Measurements from ENCODE around the gene DCTN4.
"Not testable (repeated sequence)": the region's sequence is repeated elsewhere in the genome, so short reads cannot be mapped to it uniquely, and the experiment has no call there.

Gene DCTN4

DNA sequence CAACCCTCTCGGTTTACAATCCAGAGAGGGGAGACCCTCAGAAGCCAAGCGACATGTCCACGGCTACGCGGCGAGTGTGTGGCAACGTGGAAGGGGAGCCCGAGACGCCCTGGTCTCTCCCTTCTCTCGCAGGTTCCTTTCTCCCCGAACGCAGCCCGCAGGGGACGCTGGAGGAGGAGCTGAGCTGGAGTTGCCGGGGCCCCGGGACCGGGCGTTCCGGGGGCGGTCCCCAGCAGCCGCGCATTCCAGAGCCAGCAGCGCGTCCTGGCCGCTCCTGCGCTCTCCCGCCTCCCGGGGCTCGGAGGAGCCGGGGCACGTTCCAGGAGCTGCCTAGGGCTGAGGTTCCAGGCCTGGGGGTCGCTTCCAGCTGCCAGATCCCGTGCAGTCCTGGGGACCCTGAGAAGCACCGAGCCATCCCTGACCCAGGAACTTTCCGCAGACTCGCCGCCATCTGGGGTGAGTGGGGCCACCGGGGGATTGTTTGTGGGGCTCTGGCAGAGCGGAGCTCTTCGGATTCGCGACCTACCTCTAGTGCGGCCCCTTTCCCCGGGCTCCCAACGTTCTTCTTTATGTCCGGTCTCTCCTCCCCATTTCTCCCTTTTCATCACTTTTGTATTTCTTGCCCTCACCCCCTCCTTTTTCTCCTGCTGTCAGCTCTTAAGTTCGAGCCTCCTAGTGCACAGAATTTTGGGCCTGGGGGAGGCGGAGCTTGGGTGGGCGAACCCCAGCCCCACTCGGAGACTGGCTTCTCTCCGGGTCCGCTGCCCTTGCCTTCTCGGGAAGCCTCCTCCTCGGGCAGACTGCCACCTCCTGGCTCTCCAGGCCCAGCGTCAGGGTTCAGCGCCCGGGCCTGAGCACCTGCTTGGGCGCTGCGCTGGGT, 19.9 kb upstream of the DCTN4 start, which contains the start of gene SMIM3:
Gene SMIM3 (plus strand): TSS at position 241 of the 880 bp plus-strand sequence. CDS start 16,684 bp downstream, outside the sequence.
- DNase-seq (ENCODE audit: low read depth in 2 of 2): peak in 1 of 2 experiments; percentile 52

DNA sequence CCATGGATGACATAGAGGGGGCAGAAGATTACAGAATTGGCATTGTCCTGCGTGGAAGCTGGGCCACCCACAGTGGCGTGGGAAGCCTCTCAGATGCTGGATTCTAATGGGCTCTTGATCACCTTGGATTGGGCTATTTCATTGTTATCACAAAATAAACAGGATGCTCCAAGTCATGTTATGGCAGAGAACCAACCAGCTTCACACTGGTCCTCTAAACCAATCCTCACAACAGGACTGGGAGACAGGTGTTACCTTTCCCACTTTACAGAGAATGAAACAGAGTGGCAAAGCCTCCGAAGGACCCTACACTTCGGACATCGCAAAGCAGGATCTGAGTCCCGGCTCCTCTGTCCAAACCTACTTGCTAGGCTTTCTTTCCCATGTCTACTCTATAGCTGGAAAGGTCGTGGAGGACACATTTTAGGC, 19.3 kb upstream of the DCTN4 start:
- no peak for DNase-seq (ENCODE audit: low read depth in 2 of 2)

DNA sequence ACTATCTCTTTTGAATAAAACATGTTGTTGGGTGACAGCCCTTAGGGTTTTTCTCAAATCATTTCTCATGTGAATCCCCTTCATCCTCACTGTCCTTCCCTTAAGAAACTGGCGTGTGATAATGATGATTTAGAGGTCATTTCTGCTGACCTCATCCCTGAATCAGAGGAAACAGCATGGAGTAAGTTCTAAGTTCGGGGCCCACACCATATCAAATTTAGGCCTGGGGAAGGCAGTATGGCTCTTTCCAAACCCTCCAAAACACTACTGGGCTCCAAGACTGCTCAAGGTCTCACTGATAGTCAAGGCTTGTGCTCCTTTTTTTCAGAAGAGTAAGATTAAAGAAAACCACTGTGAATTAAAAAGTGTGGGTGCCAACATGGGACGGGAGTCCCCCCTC, 18.9 kb upstream of the DCTN4 start:
- DNase-seq (ENCODE audit: low read depth in 2 of 2): no peak

DNA sequence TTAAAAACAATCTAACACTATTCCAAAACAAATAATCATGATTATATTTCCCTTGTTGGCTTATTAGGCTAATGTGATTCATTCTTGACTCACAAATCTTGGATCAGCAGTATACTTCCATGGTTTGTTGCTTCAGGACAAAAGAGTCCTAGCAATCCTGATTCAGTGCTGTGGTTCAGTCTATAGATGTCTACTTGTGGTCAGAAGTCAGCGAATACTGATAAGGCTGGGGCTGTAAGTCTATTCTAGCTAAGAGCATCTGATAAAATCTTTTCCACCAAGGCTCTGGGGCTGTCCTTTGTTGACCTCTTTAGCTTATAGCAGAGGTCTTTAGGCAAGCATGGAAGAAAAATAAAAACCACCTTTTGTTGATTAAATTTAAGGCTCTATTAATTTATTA, 15.3 kb upstream of the DCTN4 start:
- no peak for DNase-seq (ENCODE audit: low read depth in 2 of 2)

DNA sequence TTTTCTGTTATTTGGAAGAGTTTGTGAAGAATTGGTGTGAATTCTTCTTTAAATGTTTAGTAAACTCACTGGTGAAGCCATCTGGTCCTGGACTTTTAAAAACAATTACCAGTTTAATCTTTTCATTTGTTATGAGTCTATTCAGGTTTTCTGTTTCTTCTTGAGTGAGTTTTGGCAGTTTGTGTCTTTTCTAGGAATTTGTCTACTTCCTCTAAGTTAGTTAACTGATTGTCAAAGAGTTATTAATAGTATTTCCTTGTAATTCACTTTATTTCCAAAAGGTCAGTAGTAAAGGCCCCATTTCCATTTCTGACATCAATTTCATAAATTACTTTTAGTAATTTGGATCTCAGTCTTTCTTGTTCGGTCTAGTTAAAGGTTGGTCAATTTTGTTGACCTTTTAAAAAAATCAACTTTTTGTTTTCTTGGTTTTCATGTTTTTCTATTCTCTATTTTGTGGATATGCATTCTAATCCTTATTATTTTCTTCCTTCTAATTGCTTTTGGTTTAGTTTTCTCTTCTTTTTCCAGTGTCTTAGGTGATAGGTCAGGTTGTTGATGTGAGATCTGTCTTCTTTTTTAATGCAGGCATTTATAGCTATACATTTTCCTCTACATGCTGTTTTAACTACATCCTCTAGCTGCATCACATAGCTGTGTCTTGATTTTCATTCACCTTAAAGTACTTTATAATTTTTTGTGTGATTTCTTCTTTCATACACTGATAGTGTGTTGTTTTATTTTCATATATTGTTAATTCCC, 12.4 kb upstream of the DCTN4 start:
- DNase-seq (ENCODE audit: low read depth in 2 of 2): no peak

DNA sequence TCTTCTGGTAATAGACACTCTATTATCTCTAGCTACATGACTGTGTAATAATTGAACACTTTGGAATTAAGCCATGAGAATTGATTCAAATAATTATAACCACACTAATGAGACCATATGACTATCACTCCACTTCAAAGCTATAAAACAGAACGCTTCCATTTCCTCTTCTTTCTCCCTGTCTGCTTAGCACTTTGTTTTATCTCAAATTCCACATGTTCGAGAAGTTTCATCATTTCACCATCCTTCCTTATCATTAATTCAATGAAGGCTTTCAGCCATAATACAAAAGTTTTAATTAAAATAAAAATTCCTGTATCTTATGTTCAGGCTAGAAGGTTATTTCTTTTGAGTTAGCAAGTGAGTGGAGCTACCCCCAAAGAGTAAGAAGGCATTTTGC, 7.4 kb upstream of the DCTN4 start:
- no peak for DNase-seq (ENCODE audit: low read depth in 2 of 2)

DNA sequence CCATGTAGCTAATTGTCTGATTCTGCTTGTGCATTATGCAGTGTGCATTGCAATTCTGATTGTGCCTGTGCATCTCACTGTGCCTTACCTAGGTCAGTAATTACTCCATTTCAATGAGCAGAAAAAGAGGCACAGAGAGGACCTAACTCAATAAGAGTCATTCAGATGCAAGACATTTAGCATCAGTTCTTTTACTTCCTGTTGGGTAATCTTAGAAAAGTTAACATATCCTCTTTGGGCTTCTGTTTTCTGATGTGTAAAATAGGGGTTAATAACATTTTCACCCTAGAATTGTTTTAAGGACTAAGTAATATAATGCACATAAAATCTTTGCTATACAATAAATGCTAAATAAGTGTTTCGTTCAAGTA, 7.0 kb upstream of the DCTN4 start:
- no peak for DNase-seq (ENCODE audit: low read depth in 2 of 2)

DNA sequence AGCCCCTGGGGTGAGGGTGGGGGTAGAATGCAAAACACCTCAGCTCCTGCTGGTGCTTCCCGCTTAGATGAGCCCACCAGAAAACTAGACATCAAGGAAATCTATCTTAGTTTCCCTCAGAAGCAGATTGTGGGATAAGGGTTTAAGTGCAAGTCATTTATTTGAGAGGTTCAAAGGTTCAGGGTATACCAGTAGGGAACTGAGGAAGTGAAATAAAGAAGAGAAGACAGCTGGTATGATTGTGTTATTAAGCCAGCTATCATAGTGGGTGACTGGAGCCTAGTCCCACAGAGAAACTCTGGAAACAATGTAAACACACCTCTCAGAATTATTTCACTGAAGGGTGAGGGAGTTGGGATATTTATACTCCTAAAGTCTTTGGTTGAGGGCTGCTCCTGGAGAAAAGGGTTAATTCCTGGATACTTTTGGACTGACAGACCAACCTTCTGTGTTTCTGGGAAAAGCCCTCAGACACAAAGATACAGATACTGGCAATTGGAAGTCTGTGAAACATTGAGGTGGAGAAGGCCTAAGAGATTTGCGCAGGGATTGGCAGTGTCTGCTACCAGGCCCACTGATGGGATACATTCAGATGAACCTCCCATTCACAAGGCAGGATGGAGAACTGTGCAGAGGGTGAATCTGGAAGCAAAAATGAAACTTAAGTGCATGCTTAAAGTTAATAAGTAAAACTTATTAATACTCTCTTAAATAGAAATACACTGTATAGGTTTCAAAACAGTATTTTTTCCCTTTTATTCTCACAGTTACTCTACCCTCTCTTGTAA, 6.4 kb upstream of the DCTN4 start:
- DNase-seq (ENCODE audit: low read depth in 2 of 2): no peak

DNA sequence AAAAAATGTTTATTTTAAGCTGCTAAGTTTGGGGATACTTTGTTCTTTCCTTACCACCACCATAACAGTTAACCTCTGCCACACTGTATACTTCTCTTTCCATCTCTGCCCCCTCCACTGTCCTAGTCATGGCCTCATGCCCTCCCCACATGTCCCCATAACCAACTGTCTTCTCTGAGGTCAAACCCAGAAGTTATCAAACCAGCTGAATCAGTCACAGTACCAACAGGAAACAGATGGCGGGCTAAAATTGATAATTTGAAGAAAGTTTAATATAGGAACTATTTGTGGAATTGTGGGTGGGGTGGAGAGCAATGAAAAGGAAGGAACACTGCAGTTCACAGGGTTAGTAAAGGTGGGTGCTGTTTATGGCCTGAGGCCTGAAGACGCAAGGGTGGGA, 5.7 kb upstream of the DCTN4 start:
- no peak for DNase-seq (ENCODE audit: low read depth in 2 of 2)

DNA sequence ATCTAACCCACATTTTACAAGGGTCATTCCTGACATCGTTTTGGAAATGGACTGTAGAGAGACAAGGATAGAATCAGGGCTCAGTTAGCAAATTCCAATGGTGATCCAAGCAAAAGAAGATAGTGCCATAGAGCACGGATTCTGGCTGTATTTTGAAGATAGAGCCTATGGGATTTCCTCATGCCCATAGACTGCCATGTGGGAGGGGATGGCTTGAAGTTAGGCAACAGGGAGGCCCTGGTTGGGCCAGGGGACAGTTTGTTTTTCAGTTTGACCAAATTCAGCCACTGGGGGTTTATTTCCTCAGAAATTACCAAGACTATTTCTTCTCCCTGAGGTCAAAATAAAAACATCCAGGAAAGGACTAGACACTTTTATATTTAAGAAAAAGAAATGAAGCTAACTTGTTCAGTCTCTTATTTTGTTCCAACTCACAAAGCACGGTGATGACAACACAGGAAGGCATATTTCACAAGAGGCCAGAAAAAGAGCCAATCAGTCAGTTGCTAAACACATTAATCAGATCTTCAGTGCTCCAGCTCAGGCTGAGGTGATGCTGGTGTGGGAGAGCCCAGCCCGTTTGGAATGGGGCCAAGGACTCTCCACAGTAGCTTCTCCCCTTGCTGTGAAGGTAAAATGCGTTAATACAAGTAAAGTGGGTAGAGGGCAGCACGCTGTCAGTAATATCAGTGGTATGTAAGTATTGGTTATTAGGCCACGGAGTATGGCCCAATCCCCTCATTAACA, 4.4 kb upstream of the DCTN4 start:
- DNase-seq (ENCODE audit: low read depth in 2 of 2): no peak

DNA sequence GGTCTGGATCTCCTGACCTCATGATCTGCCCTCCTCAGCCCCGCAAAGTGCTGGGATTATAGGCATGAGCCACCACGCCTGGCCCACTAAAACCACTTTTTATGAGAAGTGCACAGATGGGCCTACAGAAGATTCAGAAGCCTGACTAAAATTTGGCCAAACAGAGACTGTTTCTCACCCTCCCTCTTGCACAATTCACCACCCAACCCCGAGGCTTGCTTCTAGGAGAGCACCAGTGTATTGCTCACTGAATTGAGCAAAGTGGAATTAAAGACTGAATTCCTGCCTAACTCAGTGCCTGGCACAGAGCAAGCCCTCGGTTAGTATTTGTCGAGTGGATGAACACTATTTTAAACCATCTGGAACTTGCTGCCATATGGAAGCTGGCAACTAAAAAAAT, 3.4 kb upstream of the DCTN4 start:
- no peak for DNase-seq (ENCODE audit: low read depth in 2 of 2)

DNA sequence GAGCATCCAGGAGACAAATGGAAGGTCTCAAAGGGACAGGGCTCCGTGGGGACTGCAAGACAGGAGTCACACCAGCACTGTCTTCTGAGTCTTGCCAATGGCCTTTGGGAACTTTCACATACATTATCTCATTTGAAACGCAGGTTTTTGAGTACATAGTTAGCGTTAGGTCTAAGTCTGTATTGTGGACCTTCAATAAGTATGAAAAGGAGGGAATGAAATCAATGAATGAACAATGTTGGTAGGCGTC, 442 bp upstream of the DCTN4 start:
- DNase-seq (ENCODE audit: low read depth in 2 of 2): no peak

DNA sequence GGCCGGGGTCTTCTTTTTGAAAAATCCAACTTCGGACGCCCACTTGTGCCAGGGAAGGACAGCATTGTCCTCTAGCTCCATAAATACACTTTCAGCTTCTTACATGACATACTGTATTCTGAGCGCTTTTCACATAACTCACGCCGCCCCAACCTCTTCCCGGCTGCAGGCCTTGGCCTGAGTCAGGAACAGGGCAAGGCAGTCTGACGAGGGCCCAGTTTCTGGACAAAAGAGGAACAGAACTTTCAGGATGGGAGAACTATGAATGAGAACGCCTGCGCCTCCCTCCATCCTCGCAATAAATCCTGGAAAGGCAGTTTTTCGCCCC, 650 bp downstream of the DCTN4 start:
- DNase-seq (ENCODE audit: low read depth in 2 of 2): no peak

DNA sequence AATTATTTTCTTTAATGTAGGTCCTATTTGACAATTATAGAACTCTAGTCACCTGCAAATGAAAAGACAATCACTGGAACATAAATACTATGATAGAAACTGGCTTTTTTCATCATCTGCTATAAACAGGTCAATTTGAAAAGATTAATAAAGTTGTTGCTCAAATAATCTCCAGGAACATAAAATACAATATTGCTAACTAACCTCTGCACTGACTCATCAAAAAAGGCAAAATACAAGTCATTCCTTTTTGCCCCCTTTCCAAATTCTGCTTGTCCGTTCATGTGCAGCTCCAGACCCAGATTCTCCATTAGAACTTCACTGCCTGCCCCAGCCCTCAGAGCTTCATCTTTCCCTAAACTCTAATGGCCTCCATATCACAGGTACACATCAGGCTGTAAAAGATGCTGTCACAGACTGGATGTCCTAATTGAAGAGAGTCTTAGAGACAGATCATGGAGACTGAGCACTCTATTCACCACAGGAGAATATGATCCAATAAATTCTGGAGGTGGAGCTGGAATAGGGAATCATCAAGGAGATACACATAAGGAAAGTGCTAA, 1.6 kb downstream of the DCTN4 start:
- no peak for DNase-seq (ENCODE audit: low read depth in 2 of 2)

DNA sequence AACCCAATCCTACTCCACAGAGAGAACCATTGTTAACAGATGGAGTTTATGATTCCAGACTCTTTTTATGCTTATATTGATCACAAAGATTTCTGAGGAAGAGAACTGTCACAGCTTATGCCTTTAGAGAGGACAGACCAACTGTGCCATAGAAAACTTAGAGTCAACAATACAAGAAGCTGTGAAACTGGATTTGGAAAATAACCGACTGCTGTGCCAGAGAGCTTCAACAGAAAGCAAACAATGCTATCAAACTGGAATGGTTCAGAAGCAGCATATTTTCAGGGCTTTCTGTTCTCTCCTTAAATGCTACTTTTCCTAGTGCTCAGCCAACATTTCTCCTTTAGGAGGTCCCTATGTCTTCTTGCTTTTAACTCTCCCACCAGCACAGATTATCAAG, 5.0 kb downstream of the DCTN4 start:
- no peak for DNase-seq (ENCODE audit: low read depth in 2 of 2)

DNA sequence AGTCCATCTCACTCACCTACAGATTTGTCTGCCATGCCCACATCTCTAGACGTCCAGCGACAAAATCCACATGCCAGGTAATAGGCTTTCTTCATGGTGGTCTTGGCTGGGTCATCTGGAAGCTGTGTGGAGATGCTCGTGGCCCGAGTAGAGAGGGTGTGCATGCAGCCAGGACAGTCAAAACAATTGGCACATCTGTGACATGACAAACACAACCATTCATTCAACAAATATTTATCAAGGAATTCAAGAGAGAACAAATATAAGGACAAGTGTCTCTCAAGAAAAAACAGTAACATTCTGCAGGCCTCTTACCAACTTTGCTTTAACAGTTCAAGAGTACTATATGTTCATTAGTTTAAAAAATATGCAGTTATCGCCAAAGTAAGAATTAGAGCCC, 5.4 kb downstream of the DCTN4 start:
- DNase-seq (ENCODE audit: low read depth in 2 of 2): no peak

DNA sequence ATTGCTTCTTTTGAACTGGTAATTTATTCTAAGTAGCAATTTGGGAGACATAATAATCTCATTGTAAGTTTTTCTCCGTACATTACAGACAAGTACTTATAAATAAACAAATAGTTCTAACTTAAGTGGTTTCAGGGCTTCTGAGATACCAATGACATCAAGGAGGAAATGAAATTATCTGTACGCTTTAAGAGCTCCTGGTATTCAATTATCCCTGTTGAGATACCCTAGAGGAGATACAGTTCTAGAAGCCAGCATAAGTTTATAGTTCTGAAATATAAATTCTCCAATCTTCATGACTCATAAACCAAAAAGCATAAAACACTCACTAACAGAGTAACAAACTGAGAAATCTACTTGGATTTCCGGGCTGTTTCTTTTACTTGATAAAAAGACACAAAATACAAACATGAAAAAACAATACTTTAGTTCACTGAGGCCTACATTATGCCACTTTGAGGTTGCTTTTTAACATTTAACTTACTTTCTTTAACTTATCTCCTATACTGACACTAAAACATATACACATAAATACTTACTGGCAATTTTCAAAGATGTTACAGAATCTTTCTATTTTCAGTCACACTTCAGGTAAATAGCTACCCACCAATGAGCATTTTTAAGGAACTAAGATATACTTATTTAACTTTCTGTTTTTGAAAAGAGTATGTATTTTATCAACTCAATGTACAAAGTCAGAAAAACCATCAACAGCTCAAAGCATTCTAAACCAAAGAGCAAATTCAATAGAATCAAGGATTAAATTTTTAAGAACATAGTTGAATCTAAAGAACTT, 7.5 kb downstream of the DCTN4 start:
- DNase-seq (ENCODE audit: low read depth in 2 of 2): no peak

DNA sequence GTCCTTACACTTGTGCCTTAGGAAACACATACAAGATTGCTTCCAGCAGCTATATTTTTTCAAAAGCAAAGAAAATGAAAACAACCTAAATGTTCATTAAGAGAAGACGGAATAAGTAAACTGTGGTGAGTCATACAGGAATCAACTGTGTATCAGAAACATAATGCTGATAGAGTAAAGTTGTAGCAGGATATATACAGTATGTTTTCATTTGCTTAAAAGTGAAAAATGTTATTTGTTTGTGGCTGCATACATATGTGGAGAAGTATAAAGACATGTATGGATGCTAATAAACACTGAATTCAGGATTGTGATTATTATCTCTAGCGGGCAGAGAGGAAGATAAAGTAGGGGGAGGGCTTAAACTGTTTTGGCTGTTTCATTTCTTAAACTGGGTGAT, 8.3 kb downstream of the DCTN4 start:
- no peak for DNase-seq (ENCODE audit: low read depth in 2 of 2)

DNA sequence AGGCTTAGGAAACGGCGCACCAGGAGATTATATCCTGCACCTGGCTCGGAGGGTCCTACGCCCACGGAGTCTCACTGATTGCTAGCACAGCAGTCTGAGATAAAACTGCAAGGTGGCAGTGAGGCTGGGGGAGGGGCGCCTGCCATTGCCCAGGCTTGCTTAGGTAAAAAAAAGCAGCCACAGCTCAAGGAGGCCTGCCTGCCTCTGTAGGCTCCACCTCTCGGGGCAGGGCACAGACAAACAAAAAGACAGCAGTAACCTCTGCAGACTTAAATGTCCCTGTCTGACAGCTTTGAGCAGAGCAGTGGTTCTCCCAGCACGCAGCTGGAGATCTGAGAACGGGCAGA, 15.7 kb downstream of the DCTN4 start:
- DNase-seq (ENCODE audit: low read depth in 2 of 2): not testable (repeated sequence)

DNA sequence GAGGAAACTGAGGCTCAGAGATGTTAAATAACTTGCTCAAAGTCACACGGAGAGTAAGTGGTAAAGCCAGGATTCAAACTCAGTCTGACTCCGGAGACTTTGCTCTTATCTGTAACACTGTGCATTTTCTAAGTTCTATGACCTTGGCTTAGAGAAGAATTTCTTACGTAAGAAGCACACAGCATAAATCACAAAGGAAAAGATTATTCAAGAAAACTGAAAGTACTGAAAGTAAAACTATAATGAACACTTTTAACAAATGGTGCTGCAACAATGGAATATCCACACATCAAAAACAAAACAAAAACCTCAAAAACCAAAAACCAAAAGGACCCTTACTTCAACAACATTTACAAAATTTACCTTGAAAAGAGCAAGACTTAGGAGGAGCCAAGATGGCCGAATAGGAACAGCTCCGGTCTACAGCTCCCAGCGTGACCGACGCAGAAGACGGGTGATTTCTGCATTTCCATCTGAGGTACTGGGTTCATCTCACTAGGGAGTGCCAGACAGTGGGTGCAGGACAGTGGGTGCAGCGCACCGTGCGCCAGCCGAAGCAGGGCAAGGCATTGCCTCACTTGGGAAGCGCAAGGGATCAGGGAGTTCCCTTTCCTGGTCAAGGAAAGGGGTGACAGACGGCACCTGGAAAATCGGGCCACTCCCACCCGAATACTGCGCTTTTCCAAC, 16.2 kb downstream of the DCTN4 start:
- not testable (repeated sequence) for DNase-seq (ENCODE audit: low read depth in 2 of 2)
